SU-DHL-6 (cell line): ENCODE data around the gene RBBP5.

Source experiments
- H2AFZ ChIP-seq: fragments of 200-600 bp; sonication (generic); 2 replicates; pipeline ENCODE4 v1.6.1; 2014; ENCODE audit warnings: low read depth, mild to moderate bottlenecking, moderate library complexity, mixed read lengths, antibody characterized with exemption, low read length; ENCODE audit not compliant: severe bottlenecking
- H3F3A ChIP-seq: fragments of 200-600 bp; shearing (Covaris generic); 2 replicates; pipeline ENCODE4 v1.6.0; 2016; ENCODE audit warnings: antibody characterized with exemption, mild to moderate bottlenecking; ENCODE audit not compliant: insufficient read depth
- H3K27ac ChIP-seq: fragments of 200-600 bp; sonication (generic); 2 replicates; pipeline ENCODE4 v1.5.1; 2016; ENCODE audit warnings: low read depth, mild to moderate bottlenecking, low read length, moderate library complexity, mixed read lengths
- H3K27me3 ChIP-seq: fragments of 200-600 bp; sonication (generic), shearing (Covaris generic); 2 replicates; pipeline ENCODE4 v1.6.0; 2014; ENCODE audit warnings: mild to moderate bottlenecking, low read length
- H3K36me3 ChIP-seq: fragments of 200-600 bp; sonication (generic); 2 replicates; pipeline ENCODE4 v1.6.1; 2014; ENCODE audit warnings: mild to moderate bottlenecking, low read length, mixed read lengths
- H3K4me2 ChIP-seq: fragments of 300-600, 200-600 bp; shearing (Covaris generic), sonication (generic); 2 replicates; pipeline ENCODE4 v1.6.0; 2014; ENCODE audit warnings: low read length, low read depth, mild to moderate bottlenecking; ENCODE audit not compliant: poor library complexity, severe bottlenecking
- H3K4me3 ChIP-seq: fragments of 200-600 bp; sonication (generic); 2 replicates; pipeline ENCODE4 v1.5.1; 2014; ENCODE audit warnings: antibody characterized with exemption, low read length, mild to moderate bottlenecking, mixed read lengths; ENCODE audit not compliant: insufficient read depth, poor library complexity, severe bottlenecking
- H3K79me2 ChIP-seq: fragments of 200-600 bp; sonication (generic); 2 replicates; pipeline ENCODE4 v1.6.1; 2014; ENCODE audit warnings: mild to moderate bottlenecking, low read length, moderate library complexity; ENCODE audit not compliant: insufficient read depth
- H3K9ac ChIP-seq: fragments of 200-600 bp; sonication (generic); 2 replicates; pipeline ENCODE4 v1.7.0; 2014; ENCODE audit warnings: mild to moderate bottlenecking, low read length
- H3K9me2 ChIP-seq: fragments of 200-600 bp; sonication (generic); replicated peaks from 2 replicates; pipeline ENCODE4 v1.6.1; 2014; ENCODE audit warnings: low read length; ENCODE audit not compliant: insufficient read depth
- H3K9me3 ChIP-seq: fragments of 200-600 bp; sonication (generic); 2 replicates; pipeline ENCODE4 v1.6.1; 2014; ENCODE audit warnings: low read length, mixed read lengths; ENCODE audit not compliant: insufficient read depth
- H4K20me1 ChIP-seq: fragments of 200-600 bp; sonication (generic); 2 replicates; pipeline ENCODE4 v1.6.1; 2014; ENCODE audit warnings: low read depth, mild to moderate bottlenecking, antibody characterized with exemption, low read length, moderate library complexity, mixed read lengths
- CTCF ChIP-seq: fragments of 200-600 bp; sonication (generic); IDR thresholded peaks from one replicate; pipeline ENCODE4 v1.5.1; 2017; ENCODE audit warnings: antibody characterized with exemption, mild to moderate bottlenecking, low read length, moderate library complexity; ENCODE audit not compliant: insufficient read depth, poor library complexity, severe bottlenecking
- EZH2phosphoT487 ChIP-seq: fragments of 200-600 bp; sonication (generic), shearing (Covaris generic); conservative IDR thresholded peaks from 2 replicates; pipeline ENCODE4 v1.6.1; 2018; ENCODE audit warnings: mild to moderate bottlenecking, antibody characterized with exemption, low read length, moderate library complexity, mixed read lengths

The RBBP5 gene

GRCh38 chr1:205142102-205142469, 20.3 kb upstream of the RBBP5 start:
- H3K9ac ChIP-seq: no peak overlapping the region
- no peaks in the 10 kb centered on the region for H3K36me3 ChIP-seq
- peak overlapping the region; percentile 20 for H3K4me2 ChIP-seq
- H3F3A ChIP-seq: no peaks in the 10 kb centered on the region
- H3K27ac ChIP-seq: no peak overlapping the region
- H3K27me3 ChIP-seq: no peaks in the 10 kb centered on the region
- no peaks in the 10 kb centered on the region for H3K9me3 ChIP-seq
- H3K79me2 ChIP-seq: no peaks in the 10 kb centered on the region
- no peak for TF ChIP-seq CTCF
- no peak for TF ChIP-seq EZH2phosphoT487
- H3K9me2 ChIP-seq: no peaks in the 10 kb centered on the region
- no peaks in the 10 kb centered on the region for H4K20me1 ChIP-seq
- H2AFZ ChIP-seq: no peak overlapping the region
- no peak overlapping the region for H3K4me3 ChIP-seq

- H3F3A ChIP-seq: no peaks in the 10 kb centered on the region
- TF ChIP-seq CTCF (peak; percentile 79), EZH2phosphoT487 (no peak)
- H3K9me2 ChIP-seq: no peaks in the 10 kb centered on the region
- no peaks in the 10 kb centered on the region for H3K36me3 ChIP-seq
- H2AFZ ChIP-seq: no peak overlapping the region
- no peak overlapping the region for H3K4me3 ChIP-seq
- H3K27me3 ChIP-seq: no peaks in the 10 kb centered on the region
- no peak overlapping the region for H3K9ac ChIP-seq
- no peaks in the 10 kb centered on the region for H3K79me2 ChIP-seq
- H3K4me2 ChIP-seq: peak overlapping the region; percentile 20
- H4K20me1 ChIP-seq: no peaks in the 10 kb centered on the region
- no peaks in the 10 kb centered on the region for H3K9me3 ChIP-seq
- no peak overlapping the region for H3K27ac ChIP-seq
Measured at GRCh38 chr1:205141236-205142101, 19.7 kb upstream of the RBBP5 start.

- no peak overlapping the region for H3K27ac ChIP-seq
- no peaks in the 10 kb centered on the region for H3K9me2 ChIP-seq
- no peaks in the 10 kb centered on the region for H3K27me3 ChIP-seq
- no peaks in the 10 kb centered on the region for H3F3A ChIP-seq
- no peak overlapping the region for H3K4me2 ChIP-seq
- H3K4me3 ChIP-seq: no peak overlapping the region
- no peak overlapping the region for H2AFZ ChIP-seq
- no peak for TF ChIP-seq EZH2phosphoT487
- TF ChIP-seq CTCF: no peak
- no peaks in the 10 kb centered on the region for H4K20me1 ChIP-seq
- H3K79me2 ChIP-seq: no peaks in the 10 kb centered on the region
- no peaks in the 10 kb centered on the region for H3K36me3 ChIP-seq
- no peaks in the 10 kb centered on the region for H3K9me3 ChIP-seq
- no peak overlapping the region for H3K9ac ChIP-seq
Measured at GRCh38 chr1:205140113-205140512, 18.3 kb upstream of the RBBP5 start.
